Stimulated activated naive CD4-positive, alpha-beta T cell (primary cell): ENCODE results near the gene FH.

Source experiments
- DNase-seq, 6 experiments: peaks; one replicate each; lab custom pipeline; 2025; lab: John Stamatoyannopoulos, UW

The FH gene

GRCh38 chr1:241519308-241520079 lies at the start of gene FH:
Gene FH (minus strand): TSS chr1:241519755. CDS start chr1:241519722, 33 bp downstream.
- DNase-seq: peak; percentile 88 to 93 (median 92)

GRCh38 chr1:241560849-241561187 lies 41.3 kb upstream of the FH start:
- no peak for DNase-seq

- DNase-seq: no peak
Observed at GRCh38 chr1:241560146-241560848, 40.7 kb upstream of the FH start.

- no peak for DNase-seq
Observed at GRCh38 chr1:241557551-241558193, 38.1 kb upstream of the FH start.

GRCh38 chr1:241557031-241557430 lies 37.5 kb upstream of the FH start:
- DNase-seq: no peak

- DNase-seq: no peak
Observed at GRCh38 chr1:241555526-241555925, 36.0 kb upstream of the FH start.

- no peak for DNase-seq
Observed at GRCh38 chr1:241553886-241554592, 34.5 kb upstream of the FH start.

- peak in 5 of 6 experiments; percentile 14 to 91 (median 65) for DNase-seq
Observed at GRCh38 chr1:241551759-241552638, 32.4 kb upstream of the FH start.

- no peak for DNase-seq
Observed at GRCh38 chr1:241550318-241550717, 30.8 kb upstream of the FH start.

- DNase-seq: no peak
Observed at GRCh38 chr1:241548008-241548407, 28.5 kb upstream of the FH start.

GRCh38 chr1:241542199-241542907 lies 22.8 kb upstream of the FH start:
- DNase-seq: no peak

- no peak for DNase-seq
Observed at GRCh38 chr1:241536969-241537368, 17.4 kb upstream of the FH start.

- DNase-seq: no peak
Observed at GRCh38 chr1:241536304-241536703, 16.7 kb upstream of the FH start.

GRCh38 chr1:241533326-241534115 lies 14.0 kb upstream of the FH start:
- no peak for DNase-seq

- no peak for DNase-seq
Observed at GRCh38 chr1:241532864-241533263, 13.3 kb upstream of the FH start.

- peak in 1 of 6 experiments; percentile 34 for DNase-seq
Observed at GRCh38 chr1:241532162-241532531, 12.6 kb upstream of the FH start, which contains the start of gene KMO. Gene KMO (plus strand): TSS chr1:241532378. CDS start chr1:241532445, 67 bp downstream.

GRCh38 chr1:241531195-241532161 lies 11.9 kb upstream of the FH start:
- peak in 3 of 6 experiments; percentile 61 to 78 (median 71) for DNase-seq

- DNase-seq: no peak
Observed at GRCh38 chr1:241527146-241527545, 7.6 kb upstream of the FH start.

- no peak for DNase-seq
Observed at GRCh38 chr1:241525026-241525425, 5.5 kb upstream of the FH start.
